Lung (tissue), 16 donors: ENCODE results near the gene ZNF331. TPM values are rescaled to one million over a fixed set of nuclear protein-coding genes. Genes with fewer than 3 reads are reported as not detected.
"Not testable (repeated sequence)": the region's sequence is repeated elsewhere in the genome, so short reads cannot be mapped to it uniquely, and the experiment has no call there.

Source experiments
- ATAC-seq: fragments of 200-7000 bp; cut with Tn5 transposase; one replicate; pipeline ENCODE4 v1.9.1; 2020; ENCODE audit warnings: moderate number of reproducible peaks; ENCODE audit not compliant: insufficient read depth, low FRiP score
- DNase-seq, 3 donors: peaks; one replicate each; pipeline ENCODE4 v3.0.0-alpha.2; 2013 to 2017
- H3K27ac ChIP-seq, 2 donors: one replicate each; pipeline ENCODE4 v1.5.1; 2013; ENCODE audit warnings: mild to moderate bottlenecking in 2 of 2, moderate library complexity in 2 of 2, control low read depth in 1 of 2, inconsistent platforms in 1 of 2, low read depth in 1 of 2, low read length in 1 of 2
- H3K27me3 ChIP-seq, 3 donors: one replicate each; pipeline ENCODE4 v1.5.1; 2013; ENCODE audit warnings: low read length in 2 of 3; ENCODE audit not compliant: control insufficient read depth in 3 of 3, insufficient read depth in 3 of 3
- H3K36me3 ChIP-seq, 4 donors: one replicate each; pipeline ENCODE4 v1.5.1; 2013; ENCODE audit warnings: low read length in 4 of 4, mild to moderate bottlenecking in 1 of 4, moderate library complexity in 1 of 4; ENCODE audit not compliant: control insufficient read depth in 4 of 4, insufficient read depth in 4 of 4
- H3K4me1 ChIP-seq, 5 donors: one replicate each; pipeline ENCODE4 v1.5.1; 2013; ENCODE audit warnings: low read length in 5 of 5, mild to moderate bottlenecking in 2 of 5, moderate library complexity in 1 of 5; ENCODE audit not compliant: control insufficient read depth in 5 of 5, insufficient read depth in 5 of 5
- H3K4me3 ChIP-seq: one replicate; pipeline ENCODE4 v1.5.1; 2013; ENCODE audit warnings: mild to moderate bottlenecking, control low read depth, moderate library complexity
- H3K9ac ChIP-seq, 2 donors: one replicate each; pipeline ENCODE4 v1.5.1; 2013; ENCODE audit warnings: low read length in 2 of 2, control low read depth in 1 of 2; ENCODE audit not compliant: insufficient read depth in 1 of 2
- H3K9me3 ChIP-seq, 4 donors: one replicate each; pipeline ENCODE4 v1.5.1; 2013; ENCODE audit warnings: low read length in 3 of 4, mild to moderate bottlenecking in 1 of 4, moderate library complexity in 1 of 4; ENCODE audit not compliant: control insufficient read depth in 4 of 4, insufficient read depth in 3 of 4
- CTCF ChIP-seq: IDR thresholded peaks from 2 replicates; pipeline ENCODE4 v1.5.1; 2012; ENCODE audit warnings: mild to moderate bottlenecking; ENCODE audit errors: control extremely low read depth, extremely low read depth
- WGBS, 2 donors: extraction: QIAGEN DNeasy Blood & Tissue Kit; methylation state at CpG; one replicate each; pipeline ENCODE4 v1.1.7; 2013; 5-methylcytosine and 5-hydroxymethylcytosine counted together
- long read RNA-seq, 5 donors: transcript quantifications; one replicate each; lab custom pipeline, GENCODE V29; 2026
- polyA plus RNA-seq, 2 donors: library from polyadenylated mRNA; stranded (reverse); fragments of 200-250 nt; gene quantifications; one replicate each; pipeline ENCODE4 v1.2.1, GENCODE V29; 2013
- total RNA-seq, 2 donors: library from RNA; depleted of rRNA in 1 of 2; stranded (reverse); fragments of >200 nt in 1 of 2; gene quantifications; one replicate each; pipeline ENCODE4 v1.2.1, GENCODE V29; 2014 to 2021
- donor health status: control.
- donor health status: control.
- donor health status: Bipolar disorder and iron deficiency.
- donor health status: healthy.
- donor health status: DM: yes; HTN: yes; CAD: no.

ZNF331 gene
- total RNA-seq (10 to 100 TPM; 21.2 to 27.9 TPM), polyA plus RNA-seq (10 to 100 TPM; 12.7 to 24.5 TPM)
- long read RNA-seq, donor 1, partial matches to known transcripts = 0 of 4 reads
- long read RNA-seq, donor 1, other reads (novel, unspliced or antisense) = 0 of 4 reads
- long read RNA-seq, donor 2, partial matches to known transcripts = 0 of 2 reads
- long read RNA-seq, donor 2, other reads (novel, unspliced or antisense) = 0 of 2 reads
- long read RNA-seq, donor 3, full-length matches to known transcripts = 1 of 1 reads
- long read RNA-seq, donor 3, partial matches to known transcripts = 0 of 1 reads
- long read RNA-seq, donor 3, other reads (novel, unspliced or antisense) = 0 of 1 reads
- long read RNA-seq, donor 4, full-length matches to known transcripts = 3 of 3 reads
- long read RNA-seq, donor 4, partial matches to known transcripts = 0 of 3 reads
- long read RNA-seq, donor 4, other reads (novel, unspliced or antisense) = 0 of 3 reads
- long read RNA-seq, donor 5, full-length matches to known transcripts = 7 of 7 reads
- long read RNA-seq, donor 5, partial matches to known transcripts = 0 of 7 reads
- long read RNA-seq, donor 5, other reads (novel, unspliced or antisense) = 0 of 7 reads

DNA sequence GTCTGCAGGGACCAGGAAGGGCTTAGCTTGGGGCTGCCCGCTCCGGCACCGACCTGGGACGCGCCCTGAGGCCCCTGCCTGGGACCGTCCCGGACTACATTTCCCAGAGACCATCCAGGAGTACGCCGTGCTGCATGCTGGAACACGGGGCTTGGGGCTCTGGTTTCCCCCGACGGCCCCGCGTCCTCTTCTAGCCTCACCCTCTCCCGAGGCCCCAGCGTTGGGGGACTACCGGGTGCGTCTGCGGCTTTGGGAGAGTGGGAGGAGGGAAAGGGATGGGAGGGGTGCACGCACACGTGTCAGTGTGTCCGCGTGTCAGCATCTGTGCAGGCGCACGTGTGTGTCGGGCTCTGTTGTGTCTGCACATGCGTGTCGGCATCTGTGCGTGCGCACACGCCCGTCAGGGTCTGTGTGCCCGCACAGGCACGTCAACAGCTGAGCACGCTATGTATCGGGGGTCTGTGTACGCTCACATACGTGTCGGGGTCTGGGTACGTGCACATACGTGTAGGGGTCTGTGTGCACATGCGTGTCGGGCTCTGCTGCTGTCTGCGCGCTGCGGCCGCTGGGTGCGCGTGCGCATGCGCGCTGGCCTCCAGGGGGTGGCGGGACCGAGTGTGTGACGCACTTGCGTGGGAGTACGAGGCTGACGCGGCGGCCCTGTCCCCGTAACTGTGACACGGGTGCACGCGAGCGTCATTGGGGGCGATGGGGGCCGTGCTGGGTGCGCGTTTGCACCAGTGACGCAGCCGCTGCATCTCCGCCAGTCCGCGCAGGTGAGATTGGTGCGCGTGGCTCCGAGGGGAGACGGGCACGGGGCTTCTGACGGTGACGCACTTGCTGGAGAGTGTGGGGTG is at the start of gene ZNF331:
Gene ZNF331 (plus strand): TSS at position 625 of the 857 bp plus-strand sequence. CDS start 31,232 bp downstream, outside the sequence.
- H3K9ac ChIP-seq = peak within 1 kb of the TSS; percentile 53 to 73
- TF ChIP-seq CTCF = no peak
- WGBS, 2 donors = 51 to 55% methylated on average over 81 of the region's 81 CpGs
- peaks cover 0 to 10% (median 0%) of the 10 kb centered on the region in 4 donors for H3K9me3 ChIP-seq
- H3K4me1 ChIP-seq = no peaks in the 10 kb centered on the region
- H3K27ac ChIP-seq = peak within 1 kb of the TSS; percentile 57 to 96
- DNase-seq (peak; percentile 76 to 85 (median 84)), ATAC-seq (peak; percentile 81)
- H3K4me3 ChIP-seq = peak within 1 kb of the TSS; percentile 82
- no peaks in the 10 kb centered on the region for H3K27me3 ChIP-seq
- peaks cover 0 to 4% (median 0%) of the 10 kb centered on the region in 4 donors for H3K36me3 ChIP-seq

GRCh38 chr19:53492153-53492552 is 45.8 kb upstream of the ZNF331 start:
- peaks cover 16 to 26% (median 19%) of the 10 kb centered on the region in 4 donors for H3K9me3 ChIP-seq
- no peak for ATAC-seq

DNA sequence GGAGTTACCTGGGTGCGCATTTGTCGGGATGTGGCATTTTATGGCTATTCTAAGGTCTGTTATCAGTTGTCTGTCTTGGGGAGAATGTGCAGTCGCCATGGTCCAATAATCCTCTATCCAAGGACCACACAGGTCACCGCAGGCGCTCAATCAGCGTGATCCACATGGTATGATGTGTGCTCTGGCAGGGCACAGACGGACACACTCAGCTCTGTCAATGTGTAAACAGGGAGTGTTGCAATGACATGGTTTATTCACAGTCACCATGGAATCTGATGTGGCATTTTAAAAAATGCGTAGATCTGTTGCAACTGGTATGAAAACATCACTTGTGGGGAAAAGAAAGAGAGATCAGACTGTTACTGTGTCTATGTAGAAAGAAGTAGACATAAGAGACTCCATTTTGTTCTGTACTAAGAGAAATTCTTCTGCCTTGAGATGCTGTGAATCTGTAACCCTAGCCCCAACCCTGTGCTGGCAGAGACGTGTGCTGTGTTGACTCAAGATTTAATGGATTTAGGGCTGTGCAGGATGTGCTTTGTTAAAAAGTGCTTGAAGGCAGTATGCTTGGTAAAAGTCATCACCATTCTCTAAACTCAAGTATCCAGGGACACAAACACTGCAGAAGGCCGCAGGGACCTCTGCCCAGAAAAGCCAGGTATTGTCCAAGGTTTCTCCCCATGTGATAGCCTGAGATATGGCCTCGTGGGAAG is 40.5 kb upstream of the ZNF331 start:
- not testable (repeated sequence) for H3K27ac ChIP-seq, ATAC-seq, H3K36me3 ChIP-seq, H3K9ac ChIP-seq, H3K4me3 ChIP-seq, H3K4me1 ChIP-seq, H3K27me3 ChIP-seq
- WGBS, 2 donors = 57 to 59% methylated on average over 11 of the region's 11 CpGs
- peaks cover 2 to 19% (median 3%) of the 10 kb centered on the region in 4 donors for H3K9me3 ChIP-seq
- DNase-seq = peak in 2 of 3 donors; percentile 48 to 60

More at GRCh38 chr19:53492153-53492552, 45.8 kb upstream of the ZNF331 start:
- Histone ChIP-seq H3K27me3 (no peaks in the 10 kb centered on the region), H3K4me3 (no peak overlapping the region), H3K27ac (no peak overlapping the region), H3K9ac (no peak overlapping the region), H3K36me3 (peaks cover 11 to 23% (median 22%) of the 10 kb centered on the region in 4 donors), H3K4me1 (peaks cover 0 to 1% (median 0%) of the 10 kb centered on the region in 5 donors)
- 97 to 99% methylated on average over 5 of the region's 5 CpGs for WGBS, 2 donors
- no peak for TF ChIP-seq CTCF
- DNase-seq = no peak

GRCh38 chr19:53498024-53498395 is 39.9 kb upstream of the ZNF331 start:
- H3K4me3 ChIP-seq, H3K27ac ChIP-seq: not testable (repeated sequence)
- 54 to 55% methylated on average over 4 of the region's 4 CpGs for WGBS, 2 donors

GRCh38 chr19:53503151-53503550 is 34.8 kb upstream of the ZNF331 start:
- H3K9ac ChIP-seq, ATAC-seq, H3K4me3 ChIP-seq, H3K36me3 ChIP-seq, H3K27ac ChIP-seq, H3K27me3 ChIP-seq, H3K9me3 ChIP-seq, DNase-seq: not testable (repeated sequence)
- peaks cover 0 to 10% (median 0%) of the 10 kb centered on the region in 5 donors for H3K4me1 ChIP-seq
- 40 to 54% methylated on average over 7 of the region's 7 CpGs for WGBS, 2 donors

More at GRCh38 chr19:53498024-53498395, 39.9 kb upstream of the ZNF331 start:
- H3K9ac ChIP-seq, DNase-seq, H3K4me1 ChIP-seq, H3K36me3 ChIP-seq, ATAC-seq, H3K27me3 ChIP-seq: not testable (repeated sequence)
- peaks cover 0 to 17% (median 1%) of the 10 kb centered on the region in 4 donors for H3K9me3 ChIP-seq
